Measurements from ENCODE around the gene GNB1L.

Gene GNB1L

DNA sequence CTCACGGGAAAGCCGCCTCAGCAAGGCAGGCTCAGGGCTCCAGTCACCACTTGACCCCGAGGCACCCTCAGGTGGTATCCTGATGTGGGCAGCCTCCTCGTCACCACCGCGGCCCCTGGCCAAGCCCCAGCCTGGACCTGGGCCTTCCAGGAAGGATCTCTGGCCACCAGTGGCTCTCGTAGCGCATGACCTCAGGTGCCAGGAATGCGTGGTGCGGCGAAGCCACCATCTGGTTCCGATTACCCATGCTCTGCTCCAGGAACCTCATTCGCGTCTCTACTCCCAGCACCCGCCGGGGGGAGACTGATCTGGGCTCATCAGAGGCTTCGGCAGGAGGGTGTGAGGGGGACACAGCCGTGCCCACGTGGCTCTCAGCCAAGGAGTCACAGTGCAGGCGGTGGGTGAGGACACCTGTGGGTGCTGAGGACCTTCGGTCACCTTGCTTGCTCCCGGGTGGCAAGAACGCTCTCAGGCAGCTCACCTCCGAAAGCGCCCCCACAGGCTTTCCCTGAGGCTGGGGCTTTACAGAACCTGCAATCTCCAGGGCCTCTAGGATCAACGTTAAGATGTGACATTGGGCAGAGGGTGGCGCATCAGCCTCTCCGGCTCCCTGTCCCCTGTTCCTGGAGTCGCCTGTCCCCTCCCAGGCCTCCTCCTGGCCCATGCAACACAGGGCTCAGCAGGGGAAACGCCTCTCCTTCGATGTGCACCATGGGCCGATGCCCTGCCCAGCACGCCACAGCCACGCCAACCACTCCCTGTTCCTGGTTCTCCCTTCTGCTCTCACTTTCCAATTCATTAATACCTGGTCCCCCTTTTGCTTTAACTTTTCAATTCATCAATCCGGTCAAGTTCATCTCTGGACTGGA, 55.1 kb downstream of the GNB1L start:
- no peak for TF ChIP-seq CTCF (IDR thresholded peaks at IDR 0.05; ENCODE audit: low read depth, low read length)
- no peak overlapping the region for H3K4me3 ChIP-seq (ENCODE audit: low read depth, low read length)

- H3K4me3 ChIP-seq (ENCODE audit: low read depth, low read length), result no peak overlapping the region
- TF ChIP-seq CTCF (IDR thresholded peaks at IDR 0.05; ENCODE audit: low read depth, low read length), result no peak
These were observed 55.8 kb downstream of the GNB1L start for GRCh38 chr22:19798891-19799293.

- no peak overlapping the region for H3K4me3 ChIP-seq (ENCODE audit: low read depth, low read length)
These were observed 56.5 kb downstream of the GNB1L start for GRCh38 chr22:19798003-19798665.

GRCh38 chr22:19797086-19798002, 57.3 kb downstream of the GNB1L start:
- TF ChIP-seq CTCF (IDR thresholded peaks at IDR 0.05; ENCODE audit: low read depth, low read length), result no peak
- no peak overlapping the region for H3K4me3 ChIP-seq (ENCODE audit: low read depth, low read length)

More at GRCh38 chr22:19798003-19798665, 56.5 kb downstream of the GNB1L start:
- TF ChIP-seq CTCF (IDR thresholded peaks at IDR 0.05; ENCODE audit: low read depth, low read length), result no peak

DNA sequence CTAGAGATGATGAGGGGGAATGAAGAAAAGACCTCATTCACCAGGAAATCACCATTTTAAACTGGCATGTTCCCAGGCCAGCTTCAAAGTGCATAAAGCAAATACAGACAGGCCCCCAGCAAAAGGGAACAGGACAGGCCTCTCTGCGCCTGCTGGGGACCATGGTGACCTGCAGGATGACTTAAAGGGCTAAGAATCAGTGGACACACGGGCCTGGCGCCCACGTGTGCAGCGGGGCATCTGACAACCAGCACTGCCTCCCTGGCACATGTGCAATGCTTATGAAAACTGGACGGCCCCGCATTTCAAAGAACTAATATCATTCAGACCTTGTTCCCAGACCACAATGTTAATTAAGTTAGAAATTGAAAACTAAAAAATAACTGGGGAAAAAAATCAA, 58.5 kb downstream of the GNB1L start:
- H3K4me3 ChIP-seq (ENCODE audit: low read depth, low read length), result no peak overlapping the region
- no peak for TF ChIP-seq CTCF (IDR thresholded peaks at IDR 0.05; ENCODE audit: low read depth, low read length)

- no peak overlapping the region for H3K4me3 ChIP-seq (ENCODE audit: low read depth, low read length)
- no peak for TF ChIP-seq CTCF (IDR thresholded peaks at IDR 0.05; ENCODE audit: low read depth, low read length)
These were observed 59.1 kb downstream of the GNB1L start for GRCh38 chr22:19795617-19796008.
